Iris pigment epithelial cell (primary cell): ENCODE results near the gene ZNF607.
"Not testable (repeated sequence)": the region's sequence is repeated elsewhere in the genome, so short reads cannot be mapped to it uniquely, and the experiment has no call there.

ENCODE experiments used
- DNase-seq: peaks from one replicate; pipeline ENCODE4 v3.0.0-alpha.2; 2011; ENCODE audit warnings: low read depth

ZNF607 gene

DNA sequence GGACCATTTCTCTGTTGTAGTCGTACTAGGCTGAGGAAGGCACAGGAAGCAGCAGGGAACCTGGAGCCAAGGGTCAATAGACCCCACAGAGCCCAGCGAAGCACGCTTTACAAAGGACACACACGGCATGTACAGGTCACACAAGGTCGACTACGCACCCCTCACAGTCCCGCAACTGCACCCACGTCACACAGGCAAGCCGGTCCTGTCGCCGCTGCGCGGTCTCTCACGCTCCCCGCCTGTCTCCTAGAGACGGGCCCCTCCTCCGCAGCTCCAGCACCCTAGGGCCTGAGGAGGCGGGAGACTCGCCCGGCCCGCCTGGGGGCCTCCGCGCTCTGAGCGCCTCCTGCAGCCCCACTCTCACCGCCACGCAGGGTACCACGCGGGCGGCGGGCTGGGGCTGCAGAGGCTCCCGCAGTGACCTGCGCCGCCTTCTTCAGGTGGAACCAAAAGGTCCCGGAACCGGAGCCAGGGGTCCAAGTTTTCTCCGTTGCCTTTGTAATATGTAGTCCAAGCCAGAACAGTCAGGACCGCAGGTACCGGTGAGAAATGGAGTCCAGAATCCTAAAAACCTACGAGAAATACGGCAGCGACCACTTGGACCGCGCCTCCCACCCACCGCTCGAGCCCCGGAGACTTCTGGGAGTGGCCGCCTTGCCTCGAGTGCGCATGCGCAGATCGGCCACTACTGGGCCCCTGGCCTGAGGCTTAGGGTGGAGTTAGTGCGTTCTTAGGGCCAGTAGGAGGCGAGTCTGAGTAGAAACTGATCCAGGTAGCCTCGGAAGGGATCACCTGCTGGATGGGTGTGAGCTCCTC is at the start of gene ZNF607:
Gene ZNF607 (minus strand): TSS at position 651 of the 816 bp plus-strand sequence. CDS start 8,143 bp downstream, outside the sequence.
- peak; percentile 87 for DNase-seq

- DNase-seq, result peak; percentile 47
Measured at GRCh38 chr19:37763488-37763887, 43.9 kb upstream of the ZNF607 start.

GRCh38 chr19:37757683-37758082 is 38.1 kb upstream of the ZNF607 start:
- not testable (repeated sequence) for DNase-seq

DNA sequence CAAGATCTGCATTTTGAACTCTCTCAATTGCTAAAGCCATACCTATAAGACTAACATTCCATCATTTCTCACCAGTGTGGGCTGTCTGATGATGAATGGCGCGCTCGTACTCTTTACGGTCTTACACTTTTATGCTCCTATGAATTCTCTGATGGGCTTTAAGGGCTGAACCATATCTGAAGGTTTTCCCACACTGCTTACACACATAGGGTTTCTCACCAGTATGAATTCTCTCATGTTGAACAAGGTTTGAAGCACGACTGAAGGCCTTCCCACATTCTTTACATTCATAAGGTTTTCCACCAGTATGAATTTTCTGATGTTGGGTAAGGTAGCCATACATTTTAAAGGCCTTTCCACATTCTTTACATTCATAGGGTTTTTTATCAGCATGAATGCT is 18.8 kb upstream of the ZNF607 start:
- DNase-seq, result peak; percentile 15

DNA sequence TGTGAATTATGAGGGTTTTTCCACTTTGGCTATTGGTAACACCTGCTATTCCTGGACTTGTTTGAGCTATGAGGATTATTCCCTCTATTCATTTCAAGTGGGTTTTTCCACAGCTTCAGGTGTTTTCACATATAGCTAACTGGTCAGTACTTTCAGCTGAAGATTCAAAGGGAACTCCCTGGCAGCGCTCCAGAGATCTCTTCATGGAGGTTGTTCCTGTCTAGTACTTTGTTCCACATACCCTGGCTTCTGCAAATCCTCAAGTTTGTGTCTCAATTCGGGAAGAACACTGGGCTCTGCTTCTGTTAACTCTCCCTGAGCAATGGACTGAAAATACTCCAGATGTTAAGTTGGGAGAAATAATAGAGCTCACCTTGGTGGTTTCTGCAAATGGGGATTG is 5.6 kb upstream of the ZNF607 start:
- peak; percentile 2 for DNase-seq

DNA sequence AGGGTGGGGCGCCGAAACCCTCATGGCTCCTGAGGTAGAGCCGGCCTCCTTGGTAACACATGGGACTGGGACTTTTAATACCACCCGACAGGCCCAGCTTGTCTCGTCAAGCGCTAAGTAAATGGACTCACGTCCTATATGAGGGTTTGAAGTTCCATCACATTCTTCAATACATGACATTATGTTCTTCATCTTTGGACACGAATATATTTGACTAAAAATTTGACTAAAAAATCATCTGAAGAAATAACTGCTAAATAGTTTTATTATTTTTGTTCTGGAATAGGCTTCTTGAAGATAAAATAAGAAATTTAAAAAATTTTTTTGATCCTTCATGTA is 335 bp upstream of the ZNF607 start:
- no peak for DNase-seq

GRCh38 chr19:37718304-37718703 is 1.3 kb downstream of the ZNF607 start:
- DNase-seq, result no peak

GRCh38 chr19:37716140-37716539 is 3.4 kb downstream of the ZNF607 start:
- no peak for DNase-seq

GRCh38 chr19:37706052-37706605 is 13.4 kb downstream of the ZNF607 start:
- DNase-seq, result no peak

- DNase-seq, result peak; percentile 13
Measured at GRCh38 chr19:37699057-37699456, 20.5 kb downstream of the ZNF607 start.

DNA sequence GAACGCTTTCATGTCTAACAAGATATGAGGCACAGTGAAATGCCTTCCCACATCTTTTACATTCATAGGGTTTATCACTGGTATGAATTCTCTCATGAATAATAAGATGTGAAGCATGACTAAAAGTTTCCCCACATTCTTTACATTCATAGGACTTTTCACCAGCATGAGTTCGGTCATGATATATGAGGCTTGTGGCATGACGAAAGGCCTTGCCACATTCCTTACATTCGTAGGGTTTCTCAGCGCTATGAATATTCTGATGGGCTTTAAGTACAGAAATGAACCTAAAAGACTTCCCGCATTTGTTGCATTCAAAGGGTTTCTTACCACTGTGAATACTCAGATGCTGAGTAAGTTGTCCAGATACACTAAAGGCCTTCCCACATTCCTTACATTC is 21.3 kb downstream of the ZNF607 start:
- DNase-seq, result peak; percentile 5

- DNase-seq, result no peak
Measured at GRCh38 chr19:37695144-37695899, 24.2 kb downstream of the ZNF607 start.

- DNase-seq, result no peak
Measured at GRCh38 chr19:37692956-37693620, 26.5 kb downstream of the ZNF607 start.

DNA sequence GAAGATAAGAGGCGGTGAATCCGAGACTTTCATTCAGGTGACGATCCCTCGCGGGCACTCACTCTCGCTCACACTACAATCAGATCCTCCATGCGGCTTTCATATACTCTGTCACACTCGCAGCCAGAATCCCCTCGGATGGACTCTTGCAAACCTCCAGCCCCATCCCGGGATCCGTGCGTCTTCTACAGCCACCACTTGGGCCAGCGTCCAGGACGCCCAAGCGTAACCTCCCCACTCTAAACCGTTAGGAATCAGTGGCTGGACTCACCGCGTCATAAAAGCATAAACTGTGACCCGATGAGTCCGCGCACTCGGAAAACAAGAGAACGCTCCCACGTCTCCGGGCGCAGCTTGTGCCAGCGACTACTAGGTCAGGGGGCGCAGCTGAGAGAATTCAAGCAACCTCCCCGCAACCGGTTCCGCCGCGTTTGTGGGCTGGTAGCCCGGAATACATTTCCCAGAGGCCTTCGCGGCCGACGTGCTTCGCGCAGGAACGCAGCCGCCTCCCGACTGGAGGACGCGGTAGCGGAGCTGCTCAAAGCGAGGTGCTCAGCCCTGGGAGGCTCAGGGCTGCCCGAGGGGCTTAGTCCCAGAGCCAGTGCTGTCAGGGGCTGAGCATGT is 27.6 kb downstream of the ZNF607 start:
- peak; percentile 94 for DNase-seq

GRCh38 chr19:37683520-37683919 is 36.0 kb downstream of the ZNF607 start:
- DNase-seq, result no peak

GRCh38 chr19:37669450-37669914 is 50.1 kb downstream of the ZNF607 start:
- DNase-seq, result no peak

DNA sequence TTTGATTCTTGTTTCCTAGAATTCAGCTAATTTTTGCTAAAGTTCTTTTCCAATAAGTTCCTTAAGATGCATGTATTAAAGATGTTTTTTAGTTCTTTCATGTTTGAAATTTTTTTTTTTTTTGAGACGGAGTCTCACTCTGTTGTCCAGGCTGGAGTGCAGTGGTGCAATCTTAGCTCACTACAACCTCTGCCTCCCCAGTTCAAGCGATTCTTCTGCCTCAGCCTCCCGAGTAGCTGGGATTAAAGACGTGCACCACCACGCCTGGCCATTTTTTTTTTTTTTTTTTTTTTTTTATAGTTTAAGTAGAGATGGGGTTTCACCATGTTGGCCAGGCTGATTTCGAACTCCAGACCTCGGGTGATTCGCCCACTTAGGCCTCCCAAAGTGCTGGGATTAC is 62.4 kb downstream of the ZNF607 start:
- not testable (repeated sequence) for DNase-seq

GRCh38 chr19:37655689-37656371 is 63.7 kb downstream of the ZNF607 start:
- DNase-seq, result peak; percentile 82

- DNase-seq, result peak; percentile 71
Measured at GRCh38 chr19:37655301-37655688, 64.3 kb downstream of the ZNF607 start, which contains the start of gene ZFP30. TSS of gene ZFP30 (minus strand) at chr19:37655465. CDS start at chr19:37647822, 7,643 bp downstream.

DNA sequence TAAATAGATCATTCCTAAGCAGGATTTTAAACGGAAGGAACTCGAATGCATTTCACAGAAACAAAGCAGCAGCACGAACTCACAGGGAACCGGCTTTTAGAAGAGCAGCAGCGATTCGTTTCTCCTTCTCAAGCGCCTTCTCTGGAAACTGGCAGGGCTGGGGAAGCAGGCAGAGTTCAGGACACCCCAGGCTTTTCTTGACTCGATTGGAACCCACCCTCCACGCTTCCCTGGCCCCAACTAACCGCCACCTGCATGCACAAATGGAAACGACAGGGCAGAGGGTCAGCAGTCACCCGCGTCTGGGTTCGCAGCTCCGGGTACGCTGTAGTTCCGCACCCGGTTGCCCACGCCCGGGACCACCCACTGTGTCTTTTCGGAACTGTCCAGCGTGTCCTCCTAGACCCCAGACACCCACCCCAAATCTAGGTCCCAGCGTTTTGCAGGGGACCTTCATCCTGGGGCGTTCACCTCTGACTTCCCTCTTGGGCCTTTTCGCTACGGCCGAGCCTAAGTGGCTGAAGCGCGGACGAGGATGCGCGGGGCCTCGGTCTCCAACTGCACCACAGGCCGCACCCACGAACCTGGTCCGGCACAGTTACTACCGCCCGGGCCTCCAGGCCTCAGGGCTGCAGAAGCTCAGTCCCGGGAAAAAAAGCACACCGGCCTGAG is 64.8 kb downstream of the ZNF607 start:
- peak; percentile 60 for DNase-seq

DNA sequence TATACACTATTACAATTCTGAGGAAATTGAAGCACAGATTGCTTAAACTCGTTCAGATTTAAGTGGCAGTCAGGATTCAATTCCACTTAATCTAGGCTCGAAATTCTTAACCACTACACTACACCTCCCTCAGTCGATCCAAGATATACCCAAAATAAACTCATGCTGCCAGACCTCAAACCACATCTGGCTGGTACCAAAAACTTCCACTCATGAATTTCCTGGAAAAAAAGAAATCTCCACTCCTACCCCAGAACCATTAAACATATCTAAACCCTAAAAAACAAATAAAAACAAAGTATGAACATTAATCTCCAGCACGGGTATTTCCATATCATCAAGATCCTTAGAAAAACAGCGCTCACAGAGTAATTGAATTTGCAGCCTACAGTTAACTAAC is 65.4 kb downstream of the ZNF607 start:
- DNase-seq, result peak; percentile 4
